Parathyroid adenoma (tissue), 2 donors: Measurements from ENCODE around the gene SLC22A4.

ENCODE experiments used
- H2AFZ ChIP-seq: fragments of 300-600 bp; sonication (generic); one replicate; pipeline ENCODE4 v1.7.0; 2017; ENCODE audit warnings: antibody characterized with exemption, mild to moderate bottlenecking
- H3K27ac ChIP-seq: fragments of 300-600 bp; sonication (generic); one replicate; pipeline ENCODE4 v1.7.0; 2017
- H3K27me3 ChIP-seq: fragments of 300-600 bp; sonication (generic); one replicate; pipeline ENCODE4 v1.7.0; 2017; ENCODE audit warnings: low read length; ENCODE audit not compliant: control insufficient read depth, insufficient read depth
- H3K36me3 ChIP-seq: fragments of 300-600 bp; sonication (generic); one replicate; pipeline ENCODE4 v1.7.0; 2017; ENCODE audit warnings: low read length; ENCODE audit not compliant: control insufficient read depth, insufficient read depth
- H3K4me1 ChIP-seq: fragments of 300-600 bp; sonication (generic); one replicate; pipeline ENCODE4 v1.7.0; 2017; ENCODE audit warnings: control low read depth
- H3K4me2 ChIP-seq: fragments of 300-600 bp; sonication (generic); one replicate; pipeline ENCODE4 v1.7.0; 2017; ENCODE audit warnings: low read length
- H3K4me3 ChIP-seq: fragments of 300-600 bp; sonication (generic); one replicate; pipeline ENCODE4 v1.7.0; 2017; ENCODE audit warnings: low read depth, low read length
- H3K79me2 ChIP-seq: fragments of 300-600 bp; sonication (generic); one replicate; pipeline ENCODE4 v1.7.0; 2017; ENCODE audit warnings: control low read depth
- H3K9ac ChIP-seq: fragments of 300-600 bp; sonication (generic); one replicate; pipeline ENCODE4 v1.7.0; 2017; ENCODE audit warnings: mild to moderate bottlenecking
- H3K9me3 ChIP-seq: fragments of 300-600 bp; sonication (generic); one replicate; pipeline ENCODE4 v1.7.0; 2017; ENCODE audit warnings: low read length; ENCODE audit not compliant: control insufficient read depth
- TF ChIP-seq, protein P1 (sequence below): fragments of 300-600 bp; sonication (generic); IDR thresholded peaks from one replicate; pipeline ENCODE4 v1.7.0; 2017; ENCODE audit warnings: antibody characterized with exemption, mild to moderate bottlenecking
- donor health status: primary hyperparathyroidism.

The SLC22A4 gene

DNA sequence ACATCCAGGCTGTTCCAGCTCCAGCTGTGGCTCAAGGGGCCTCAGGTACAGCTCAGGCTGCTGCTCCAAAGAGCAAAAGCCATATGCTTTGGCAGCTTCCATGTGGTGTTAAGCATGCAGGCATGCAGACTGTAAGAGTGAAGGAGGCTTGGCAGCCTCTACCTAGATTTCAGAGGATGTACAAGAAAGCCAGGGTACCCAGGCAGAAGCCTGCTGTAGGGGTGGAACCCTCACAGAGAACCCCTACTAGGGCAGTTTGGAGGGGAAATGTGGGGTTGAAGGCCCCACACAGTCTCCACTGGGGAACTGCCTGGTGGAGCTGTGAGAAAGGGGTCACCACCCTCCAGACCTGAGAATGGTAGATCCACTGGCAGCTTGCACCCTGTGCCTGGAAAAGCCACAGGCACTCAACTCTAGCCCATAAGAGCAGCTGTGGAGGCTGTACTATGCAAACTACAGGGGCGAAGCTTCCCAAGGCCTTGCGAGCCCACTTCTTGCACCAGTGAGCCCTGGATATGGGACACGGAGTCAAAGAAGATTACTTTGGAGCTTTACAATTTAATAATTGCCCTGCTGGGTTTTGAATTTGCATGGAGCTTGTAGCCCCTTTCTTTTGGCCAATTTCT, 61.1 kb downstream of the SLC22A4 start:
- Histone ChIP-seq H3K36me3 (no peaks in the 10 kb centered on the region), H3K4me2 (no peak overlapping the region), H3K9me3 (no peaks in the 10 kb centered on the region), H3K4me1 (no peaks in the 10 kb centered on the region), H3K4me3 (no peak overlapping the region), H3K27me3 (no peaks in the 10 kb centered on the region), H2AFZ (no peak overlapping the region), H3K9ac (no peak overlapping the region), H3K79me2 (no peaks in the 10 kb centered on the region), H3K27ac (no peak overlapping the region)
- TF ChIP-seq, protein P1, sequence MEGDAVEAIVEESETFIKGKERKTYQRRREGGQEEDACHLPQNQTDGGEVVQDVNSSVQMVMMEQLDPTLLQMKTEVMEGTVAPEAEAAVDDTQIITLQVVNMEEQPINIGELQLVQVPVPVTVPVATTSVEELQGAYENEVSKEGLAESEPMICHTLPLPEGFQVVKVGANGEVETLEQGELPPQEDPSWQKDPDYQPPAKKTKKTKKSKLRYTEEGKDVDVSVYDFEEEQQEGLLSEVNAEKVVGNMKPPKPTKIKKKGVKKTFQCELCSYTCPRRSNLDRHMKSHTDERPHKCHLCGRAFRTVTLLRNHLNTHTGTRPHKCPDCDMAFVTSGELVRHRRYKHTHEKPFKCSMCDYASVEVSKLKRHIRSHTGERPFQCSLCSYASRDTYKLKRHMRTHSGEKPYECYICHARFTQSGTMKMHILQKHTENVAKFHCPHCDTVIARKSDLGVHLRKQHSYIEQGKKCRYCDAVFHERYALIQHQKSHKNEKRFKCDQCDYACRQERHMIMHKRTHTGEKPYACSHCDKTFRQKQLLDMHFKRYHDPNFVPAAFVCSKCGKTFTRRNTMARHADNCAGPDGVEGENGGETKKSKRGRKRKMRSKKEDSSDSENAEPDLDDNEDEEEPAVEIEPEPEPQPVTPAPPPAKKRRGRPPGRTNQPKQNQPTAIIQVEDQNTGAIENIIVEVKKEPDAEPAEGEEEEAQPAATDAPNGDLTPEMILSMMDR: no peak

DNA sequence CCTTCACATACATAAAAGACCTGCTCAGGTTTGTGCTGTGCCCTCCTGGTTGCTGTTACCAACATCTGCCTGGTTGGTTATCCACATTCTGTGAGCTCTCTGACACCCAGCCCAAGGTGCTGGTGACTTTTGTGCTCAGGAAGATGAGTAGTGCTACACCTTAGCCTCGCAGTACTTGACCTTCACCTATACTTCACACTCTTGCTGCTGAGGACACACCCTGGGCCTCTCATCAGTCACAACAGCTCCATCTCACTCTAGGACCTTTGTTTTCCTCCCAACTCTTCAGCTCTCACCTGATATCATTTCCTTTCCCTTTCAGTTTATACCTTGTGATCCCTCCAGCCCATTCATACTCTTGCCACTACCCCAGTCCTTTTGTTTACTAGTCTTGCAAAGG, 64.6 kb downstream of the SLC22A4 start:
- TF ChIP-seq, protein P1: no peak
- no peak overlapping the region for H3K9ac ChIP-seq
- H3K79me2 ChIP-seq: peaks cover 7% of the 10 kb centered on the region
- no peak overlapping the region for H3K27ac ChIP-seq
- no peak overlapping the region for H2AFZ ChIP-seq
- no peak overlapping the region for H3K4me2 ChIP-seq
- no peaks in the 10 kb centered on the region for H3K9me3 ChIP-seq
- no peaks in the 10 kb centered on the region for H3K27me3 ChIP-seq
- H3K4me1 ChIP-seq: peaks cover 2% of the 10 kb centered on the region
- H3K36me3 ChIP-seq: no peaks in the 10 kb centered on the region
- H3K4me3 ChIP-seq: no peak overlapping the region

DNA sequence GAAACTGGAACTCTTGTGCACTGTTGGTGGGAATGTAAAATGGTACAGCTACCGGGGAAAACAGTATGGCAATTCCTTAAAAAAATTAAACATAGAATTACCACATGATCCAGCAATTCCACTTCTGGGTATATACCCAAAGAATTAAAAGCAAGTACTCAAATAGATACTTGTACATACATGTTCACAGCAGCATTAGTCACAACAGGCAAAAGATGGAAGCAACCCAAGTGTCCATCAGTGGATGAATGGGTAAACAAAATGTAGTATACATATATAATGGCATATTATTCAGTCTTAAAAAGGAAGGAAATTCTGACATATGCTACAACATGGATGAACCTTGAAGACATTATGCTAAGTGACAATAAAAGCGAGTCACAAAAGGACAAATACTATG, 67.9 kb downstream of the SLC22A4 start:
- Histone ChIP-seq H3K36me3 (no peaks in the 10 kb centered on the region), H3K4me1 (peaks cover 2% of the 10 kb centered on the region), H3K27me3 (no peaks in the 10 kb centered on the region), H3K79me2 (peaks cover 12% of the 10 kb centered on the region), H3K9ac (no peak overlapping the region), H2AFZ (no peak overlapping the region), H3K4me3 (no peak overlapping the region), H3K27ac (no peak overlapping the region), H3K4me2 (no peak overlapping the region), H3K9me3 (no peaks in the 10 kb centered on the region)
- TF ChIP-seq, protein P1: no peak

DNA sequence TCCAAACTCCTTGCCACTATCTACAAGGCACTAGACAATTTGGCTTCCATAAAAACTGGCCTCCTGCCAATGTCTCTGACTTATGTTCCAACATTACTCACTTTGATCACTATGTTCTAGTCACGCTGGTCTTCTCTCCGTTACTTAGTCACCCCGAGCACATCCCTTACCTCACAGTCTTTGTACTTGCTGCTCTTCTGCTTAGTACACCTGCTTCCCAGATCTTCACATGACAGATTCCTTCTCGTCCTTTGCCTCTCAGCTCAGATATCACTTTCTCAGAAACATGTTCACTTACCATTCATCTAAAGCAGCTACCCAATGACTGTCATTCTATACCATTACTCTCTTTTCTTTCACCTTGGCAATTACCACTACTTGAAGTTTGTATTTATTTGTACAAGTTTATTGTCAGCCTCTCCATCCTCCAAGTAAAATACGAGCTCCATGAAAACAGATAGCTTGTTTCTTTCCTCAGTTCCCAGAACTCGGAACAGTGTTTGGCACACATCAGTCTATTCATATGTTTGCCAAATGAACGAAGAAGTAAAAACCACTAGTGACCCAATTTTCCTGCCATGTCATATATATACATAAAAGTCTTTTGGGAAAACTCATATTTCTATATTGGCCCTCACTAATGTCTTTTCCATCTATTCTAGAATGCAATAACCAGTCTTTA, 69.4 kb downstream of the SLC22A4 start:
- no peaks in the 10 kb centered on the region for H3K27me3 ChIP-seq
- H3K27ac ChIP-seq: no peak overlapping the region
- no peak overlapping the region for H3K9ac ChIP-seq
- no peaks in the 10 kb centered on the region for H3K36me3 ChIP-seq
- H3K4me2 ChIP-seq: no peak overlapping the region
- peaks cover 6% of the 10 kb centered on the region for H3K4me1 ChIP-seq
- H2AFZ ChIP-seq: no peak overlapping the region
- no peak overlapping the region for H3K4me3 ChIP-seq
- H3K9me3 ChIP-seq: no peaks in the 10 kb centered on the region
- H3K79me2 ChIP-seq: peaks cover 14% of the 10 kb centered on the region
- TF ChIP-seq, protein P1: no peak

DNA sequence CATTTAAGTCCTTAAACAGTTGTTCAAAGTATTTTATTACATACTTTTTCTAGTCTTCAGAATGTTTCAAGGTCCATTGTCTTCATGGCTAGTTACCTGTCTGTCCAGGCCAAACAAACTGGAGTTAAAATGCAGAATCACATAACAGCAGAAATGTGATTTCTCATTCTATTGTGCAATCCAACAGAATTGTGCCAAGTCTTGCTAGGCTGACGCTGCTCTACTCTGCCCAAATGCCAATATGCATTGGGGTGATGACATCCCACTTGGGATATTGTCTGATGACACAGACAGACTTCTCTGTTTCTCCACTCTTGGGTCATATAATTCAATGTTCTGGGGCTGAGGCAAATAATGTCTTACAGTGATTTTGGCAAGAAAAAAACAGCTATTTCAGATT, 70.1 kb downstream of the SLC22A4 start:
- TF ChIP-seq, protein P1: no peak
- Histone ChIP-seq H3K4me1 (peaks cover 6% of the 10 kb centered on the region), H3K4me3 (no peak overlapping the region), H3K36me3 (no peaks in the 10 kb centered on the region), H3K4me2 (no peak overlapping the region), H3K27ac (no peak overlapping the region), H3K9ac (no peak overlapping the region), H2AFZ (no peak overlapping the region), H3K9me3 (no peaks in the 10 kb centered on the region), H3K27me3 (no peaks in the 10 kb centered on the region), H3K79me2 (peaks cover 14% of the 10 kb centered on the region)
